Upper lobe of right lung (tissue), 1 donor: ENCODE measurements around the gene WNK2. TPM values are rescaled to one million over a fixed set of nuclear protein-coding genes. Genes with fewer than 3 reads are reported as not detected.

ENCODE experiments used
- ATAC-seq: fragments of 200-7000 bp; cut with Tn5 transposase; one replicate; pipeline ENCODE4 v1.9.1; 2020; ENCODE audit warnings: mild to moderate bottlenecking, moderate library complexity
- DNase-seq: peaks from one replicate; pipeline ENCODE4 v3.0.0-alpha.2; 2020
- H3K27ac ChIP-seq: fragments of 200-600 bp; one replicate; pipeline ENCODE4 v1.8.0; 2022
- H3K27me3 ChIP-seq: fragments of 200-600 bp; one replicate; pipeline ENCODE4 v1.8.0; 2022; ENCODE audit warnings: mild to moderate bottlenecking
- H3K36me3 ChIP-seq: fragments of 200-600 bp; one replicate; pipeline ENCODE4 v1.8.0; 2022
- H3K4me1 ChIP-seq: fragments of 200-600 bp; one replicate; pipeline ENCODE4 v1.8.0; 2022
- H3K4me3 ChIP-seq: fragments of 200-600 bp; one replicate; pipeline ENCODE4 v1.8.0; 2022; ENCODE audit warnings: mild to moderate bottlenecking
- H3K9me3 ChIP-seq: fragments of 200-600 bp; one replicate; pipeline ENCODE4 v1.8.0; 2022
- CTCF ChIP-seq: fragments of 200-600 bp; IDR thresholded peaks from one replicate; pipeline ENCODE4 v1.8.0; 2022; ENCODE audit warnings: antibody characterized with exemption
- intact Hi-C: fragments of 100-400 bp; cut with DNase I; formaldehyde crosslinking; loops from one replicate; pipeline ENCODE4 v1.11.0; 2022
- total RNA-seq: library from RNA; stranded (reverse); fragmentation: NEBNext Ultra II Directional; extraction: Animal tissue kit (Norgen Biotek cat#: 25700); gene quantifications from one replicate; pipeline ENCODE4 v1.2.1, GENCODE V29; 2021
- donor health status: DM: no; HTN: yes; CAD: no; lungs with severe emphysema.

WNK2 gene
- total RNA-seq, 1 donor from 2014 or later = 0.35 TPM

DNA sequence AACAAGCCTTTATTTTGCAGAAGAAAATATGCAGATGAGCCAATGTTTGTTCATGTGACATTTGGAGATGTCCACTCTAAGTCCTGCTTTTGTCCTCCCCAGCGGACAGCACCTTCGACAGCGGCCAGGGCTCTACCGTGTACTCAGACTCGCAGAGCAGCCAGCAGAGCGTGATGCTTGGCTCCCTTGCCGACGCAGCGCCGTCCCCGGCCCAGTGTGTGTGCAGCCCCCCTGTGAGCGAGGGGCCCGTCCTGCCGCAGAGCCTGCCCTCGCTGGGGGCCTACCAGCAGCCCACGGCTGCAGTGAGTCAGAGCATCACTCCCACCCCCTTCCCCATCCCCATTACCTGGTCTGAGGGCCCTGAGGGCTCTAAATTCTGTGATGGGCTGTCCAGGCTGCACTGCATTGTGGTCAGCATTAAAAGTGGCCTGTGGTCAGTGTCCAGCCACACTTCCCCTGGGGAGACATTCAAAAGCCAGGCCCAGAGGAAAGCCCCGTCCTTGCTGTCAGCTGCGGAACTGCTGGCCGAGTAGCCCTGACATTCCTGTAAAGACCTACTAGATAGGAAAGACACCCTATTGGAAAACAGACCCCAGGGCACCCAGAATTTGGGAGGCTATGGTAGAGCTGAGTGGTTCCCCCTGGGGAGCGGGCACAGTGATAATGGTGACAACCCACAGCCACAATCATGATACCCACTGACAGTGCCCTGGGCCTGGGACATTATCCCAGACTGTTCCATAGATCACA lies 69.0 kb downstream of the WNK2 start:
- Histone ChIP-seq H3K36me3 (no peaks in the 10 kb centered on the region), H3K9me3 (no peaks in the 10 kb centered on the region), H3K4me3 (no peak overlapping the region), H3K27ac (no peak overlapping the region), H3K27me3 (no peaks in the 10 kb centered on the region), H3K4me1 (no peaks in the 10 kb centered on the region)
- DNase-seq = peak; percentile 48
- no peak for TF ChIP-seq CTCF
- ATAC-seq = no peak
- intact Hi-C loops = no loop called here

- no peak for TF ChIP-seq CTCF
- Histone ChIP-seq H3K4me1 (no peaks in the 10 kb centered on the region), H3K36me3 (no peaks in the 10 kb centered on the region), H3K27me3 (no peaks in the 10 kb centered on the region), H3K27ac (no peak overlapping the region), H3K4me3 (no peak overlapping the region), H3K9me3 (no peaks in the 10 kb centered on the region)
- intact Hi-C loops = no loop called here
- no peak for ATAC-seq
- no peak for DNase-seq
These were observed 69.7 kb downstream of the WNK2 start for GRCh38 chr9:93253633-93254032.

DNA sequence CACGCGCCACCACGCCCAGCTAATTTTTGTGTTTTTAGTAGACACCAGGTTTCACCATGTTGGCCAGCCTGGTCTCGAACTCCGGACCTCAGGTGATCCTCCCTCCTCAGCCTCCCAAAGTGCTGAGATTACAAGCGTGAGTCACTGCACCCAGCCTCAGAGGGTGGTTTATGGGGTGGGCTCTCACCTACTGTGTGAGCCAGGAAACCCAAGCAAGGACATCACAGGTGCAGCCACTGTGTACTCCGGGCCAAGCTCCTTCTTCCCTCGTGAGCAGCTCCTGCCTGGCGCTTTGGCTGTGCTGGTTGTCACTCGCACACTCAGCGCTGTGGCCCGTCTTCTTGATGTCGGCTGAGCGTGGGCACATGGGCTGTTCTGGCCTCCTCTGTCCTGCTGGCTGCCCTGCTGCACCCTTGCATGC lies 70.1 kb downstream of the WNK2 start:
- TF ChIP-seq CTCF = no peak
- no peaks in the 10 kb centered on the region for H3K9me3 ChIP-seq
- intact Hi-C loops = no loop called here
- ATAC-seq (no peak), DNase-seq (peak; percentile 42)
- H3K36me3 ChIP-seq = no peaks in the 10 kb centered on the region
- H3K27ac ChIP-seq = no peak overlapping the region
- no peak overlapping the region for H3K4me3 ChIP-seq
- no peaks in the 10 kb centered on the region for H3K27me3 ChIP-seq
- no peaks in the 10 kb centered on the region for H3K4me1 ChIP-seq

GRCh38 chr9:93254806-93255493 lies 71.0 kb downstream of the WNK2 start:
- Histone ChIP-seq H3K9me3 (no peaks in the 10 kb centered on the region), H3K36me3 (no peaks in the 10 kb centered on the region), H3K27me3 (no peaks in the 10 kb centered on the region), H3K4me3 (no peak overlapping the region), H3K27ac (no peak overlapping the region), H3K4me1 (no peaks in the 10 kb centered on the region)
- intact Hi-C loops = no loop called here
- no peak for ATAC-seq
- peak; percentile 42 for DNase-seq
- no peak for TF ChIP-seq CTCF

DNA sequence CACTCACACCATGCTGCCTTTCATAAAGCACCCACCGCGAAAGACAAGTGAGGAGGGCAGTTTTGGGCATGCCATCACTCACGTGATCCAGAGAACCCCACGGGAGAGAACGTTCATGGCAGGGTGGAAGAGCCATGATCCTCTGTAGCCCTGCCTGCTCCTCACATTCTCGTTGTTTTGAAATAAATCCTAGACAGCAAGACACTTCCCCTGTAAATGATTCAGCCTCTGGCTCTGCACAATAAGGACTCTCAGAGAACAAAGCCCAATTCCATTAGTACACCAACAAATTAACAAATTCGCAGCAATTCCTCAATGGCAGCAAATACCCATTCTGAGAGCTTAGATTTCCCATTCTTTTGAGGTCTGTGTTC lies 71.5 kb downstream of the WNK2 start:
- Histone ChIP-seq H3K36me3 (no peaks in the 10 kb centered on the region), H3K4me3 (no peak overlapping the region), H3K27me3 (no peaks in the 10 kb centered on the region), H3K27ac (no peak overlapping the region), H3K9me3 (no peaks in the 10 kb centered on the region), H3K4me1 (no peaks in the 10 kb centered on the region)
- intact Hi-C loops = no loop called here
- ATAC-seq = no peak
- no peak for TF ChIP-seq CTCF
- no peak for DNase-seq
